HG03066 (cell line): Measurements from ENCODE around the gene PALMD.

Source experiments
- ATAC-seq: cut with Tn5 transposase; IDR thresholded peaks from one replicate; pipeline ENCODE4 v1.9.1; 2021; ENCODE audit warnings: low read depth; ENCODE audit not compliant: unreplicated experiment

The PALMD gene

GRCh38 chr1:99657213-99658030 lies 11.5 kb downstream of the PALMD start:
- ATAC-seq: no peak

- ATAC-seq: no peak
Observed at GRCh38 chr1:99658031-99658290, 12.0 kb downstream of the PALMD start.

- ATAC-seq: no peak
Observed at GRCh38 chr1:99659755-99660210, 13.9 kb downstream of the PALMD start.

GRCh38 chr1:99660496-99660895 lies 14.6 kb downstream of the PALMD start:
- no peak for ATAC-seq

GRCh38 chr1:99661780-99662179 lies 15.9 kb downstream of the PALMD start:
- ATAC-seq: no peak

- ATAC-seq: no peak
Observed at GRCh38 chr1:99662539-99663080, 16.7 kb downstream of the PALMD start.

GRCh38 chr1:99663501-99663900 lies 17.6 kb downstream of the PALMD start:
- no peak for ATAC-seq

- no peak for ATAC-seq
Observed at GRCh38 chr1:99665212-99665611, 19.3 kb downstream of the PALMD start.

GRCh38 chr1:99669376-99669775 lies 23.5 kb downstream of the PALMD start:
- no peak for ATAC-seq

GRCh38 chr1:99669821-99670220 lies 23.9 kb downstream of the PALMD start:
- ATAC-seq: no peak

GRCh38 chr1:99670583-99670982 lies 24.7 kb downstream of the PALMD start:
- no peak for ATAC-seq

GRCh38 chr1:99672038-99672437 lies 26.1 kb downstream of the PALMD start:
- ATAC-seq: no peak

- ATAC-seq: no peak
Observed at GRCh38 chr1:99672530-99673213, 26.8 kb downstream of the PALMD start.

- ATAC-seq: no peak
Observed at GRCh38 chr1:99673315-99673714, 27.4 kb downstream of the PALMD start.

GRCh38 chr1:99674115-99675064 lies 28.5 kb downstream of the PALMD start:
- no peak for ATAC-seq

- ATAC-seq: no peak
Observed at GRCh38 chr1:99675292-99675691, 29.4 kb downstream of the PALMD start.

GRCh38 chr1:99675994-99676393 lies 30.1 kb downstream of the PALMD start:
- ATAC-seq: no peak

GRCh38 chr1:99676876-99677275 lies 31.0 kb downstream of the PALMD start:
- no peak for ATAC-seq

GRCh38 chr1:99677416-99677815 lies 31.5 kb downstream of the PALMD start:
- ATAC-seq: no peak

GRCh38 chr1:99680270-99680669 lies 34.4 kb downstream of the PALMD start:
- ATAC-seq: no peak

GRCh38 chr1:99681583-99681982 lies 35.7 kb downstream of the PALMD start:
- no peak for ATAC-seq
